ENCODE measurements around the gene AGMO. TPM values are rescaled to one million over a fixed set of nuclear protein-coding genes. Genes with fewer than 3 reads are reported as not detected.

AGMO gene
- total and polyA plus RNA-seq, 2 of the 8 experiments (the other 6 are each of a cell fraction or from before 2014, with no cell fraction given): 0.22 to 0.45 TPM

DNA sequence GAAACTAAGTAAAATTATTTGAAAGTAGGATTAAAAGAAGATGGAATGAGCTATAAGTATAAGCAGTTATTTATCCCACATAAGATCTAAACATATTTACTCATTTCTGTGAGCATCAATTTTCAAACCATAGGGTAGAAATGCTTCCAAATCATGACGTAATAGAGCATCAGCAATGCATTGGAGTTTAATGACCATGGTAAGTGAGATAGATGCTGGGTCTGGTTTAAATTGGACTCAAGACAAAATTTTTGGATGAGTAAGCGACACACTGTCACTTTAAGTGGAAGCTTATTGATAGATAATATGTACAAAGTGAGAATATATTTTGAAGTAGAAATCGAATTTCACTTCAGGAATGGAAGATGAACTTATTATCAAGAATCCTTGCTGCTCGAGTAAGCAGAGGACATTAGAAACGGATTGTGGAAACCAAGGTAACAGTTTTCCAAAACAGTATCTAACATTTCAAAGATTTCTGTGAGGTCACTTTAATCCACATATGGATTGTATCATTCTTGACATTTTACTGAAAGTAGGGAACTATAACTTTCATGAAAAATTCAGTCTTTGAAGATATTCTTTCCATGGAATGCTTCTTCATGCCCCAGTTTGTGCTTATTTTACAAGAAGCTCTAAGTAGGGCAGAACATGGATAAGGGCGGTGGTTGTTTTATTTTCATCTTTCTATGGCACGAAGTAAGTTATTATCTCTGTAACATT is 85.8 kb downstream of the AGMO start:
- Histone ChIP-seq H3K36me3 (ENCODE audit: control insufficient read depth in 2 of 4, insufficient read depth in 4 of 4, low read length in 3 of 4) (no peaks in the 10 kb centered on the region), H3K56ac (replicated peaks; ENCODE audit: insufficient read length, low read depth, low read length) (no peak overlapping the region), H3K27me3 (replicated peaks in 1 of 4; ENCODE audit: control insufficient read depth in 3 of 4, extremely low read depth in 1 of 4, insufficient read depth in 3 of 4, low read length in 3 of 4) (no peaks in the 10 kb centered on the region), H3K4me3 (ENCODE audit: extremely low read depth in 1 of 4, insufficient read depth in 2 of 4, low read depth in 3 of 4, low read length in 4 of 4) (no peak overlapping the region), H4K5ac (ENCODE audit: insufficient read length, low read depth, low read length) (no peak overlapping the region), H4K91ac (replicated peaks; ENCODE audit: insufficient read length, low read length) (no peak overlapping the region), H3K14ac (ENCODE audit: insufficient read length) (no peak overlapping the region), H4K20me1 (replicated peaks in 1 of 2; ENCODE audit: control insufficient read depth in 1 of 2, insufficient read depth in 2 of 2, low read length in 2 of 2) (no peaks in the 10 kb centered on the region), H3K18ac (ENCODE audit: extremely low read depth, low read length) (no peak overlapping the region), H3K9ac (replicated peaks in 1 of 4; ENCODE audit: extremely low read depth in 1 of 4, low read depth in 3 of 4, low read length in 3 of 4) (no peak overlapping the region), H3K79me1 (ENCODE audit: low read depth, low read length) (no peaks in the 10 kb centered on the region), H2BK15ac (ENCODE audit: low read length) (no peak overlapping the region), H3K4me2 (ENCODE audit: insufficient read depth in 1 of 2, low read depth in 2 of 2, low read length in 2 of 2) (no peak overlapping the region), H2BK120ac (replicated peaks; ENCODE audit: low read depth, low read length) (no peak overlapping the region), H2BK5ac (ENCODE audit: low read depth, low read length) (no peak overlapping the region), H2BK20ac (ENCODE audit: low read length) (no peak overlapping the region), H3K4ac (replicated peaks; ENCODE audit: insufficient read length, low read depth, low read length) (no peak overlapping the region), H3K27ac (ENCODE audit: low read depth, low read length) (no peak overlapping the region), H3K9me3 (ENCODE audit: insufficient read depth in 2 of 2, low read depth in 1 of 2, low read length in 1 of 2) (no peaks in the 10 kb centered on the region), H3K4me1 (replicated peaks in 1 of 4; ENCODE audit: control insufficient read depth in 3 of 4, insufficient read depth in 4 of 4, low read length in 3 of 4) (no peaks in the 10 kb centered on the region), H2BK12ac (ENCODE audit: low read depth, low read length) (no peak overlapping the region), H2AFZ (ENCODE audit: low read length) (no peak overlapping the region), H3K23ac (ENCODE audit: insufficient read length) (no peak overlapping the region), H3K23me2 (ENCODE audit: low read depth, low read length) (no peaks in the 10 kb centered on the region), H2AK5ac (ENCODE audit: low read depth, low read length) (no peak overlapping the region), H4K8ac (ENCODE audit: extremely low read depth, insufficient read depth, low read length) (no peak overlapping the region), H3K79me2 (ENCODE audit: control insufficient read depth in 1 of 2, insufficient read depth in 2 of 2, low read length in 2 of 2) (no peaks in the 10 kb centered on the region)
- TF ChIP-seq EGR1 (IDR thresholded peaks at IDR 0.05; ENCODE audit: borderline replicate concordance, low read depth, low read length) (no peak), HDAC6 (IDR thresholded peaks at IDR 0.05; ENCODE audit: low read depth, low read length) (no peak), JUN (IDR thresholded peaks at IDR 0.05; ENCODE audit: low read depth, low read length) (no peak), CREB1 (IDR thresholded peaks at IDR 0.05) (no peak), FOSL1 (IDR thresholded peaks at IDR 0.05; ENCODE audit: insufficient read depth, low read depth, low read length) (no peak), SIN3A (conservative IDR thresholded peaks at IDR 0.05 in 1 of 2, IDR thresholded peaks at IDR 0.05 in 1 of 2; ENCODE audit: low read depth in 1 of 2, low read length in 2 of 2) (no peak), TEAD4 (IDR thresholded peaks at IDR 0.05; ENCODE audit: low read depth, low read length) (no peak), CBX8 (IDR thresholded peaks at IDR 0.05; ENCODE audit: borderline replicate concordance, low read depth, low read length) (no peak), CHD2 (IDR thresholded peaks at IDR 0.05; ENCODE audit: low read length) (no peak), SRF (IDR thresholded peaks at IDR 0.05; ENCODE audit: low read depth, low read length) (no peak), RBBP5 (IDR thresholded peaks at IDR 0.05; ENCODE audit: borderline replicate concordance, low read depth, low read length) (no peak), GABPA (IDR thresholded peaks at IDR 0.05; ENCODE audit: borderline replicate concordance, insufficient read depth, low read length) (no peak)
- no peak for DNase-seq (ENCODE audit: low read depth in 1 of 2, low spot score in 2 of 2)
- FAIRE-seq: no peak
- 92% methylated on average over 7 of the region's 7 CpGs; no CpG with 5 or more reads in 1 of the 2 experiments for WGBS, 2 experiments (ENCODE audit: extremely low coverage in 1 of 2, insufficient coverage in 1 of 2, insufficient read length in 1 of 2, insufficient replicate concordance in 2 of 2, low coverage in 1 of 2, low lambda C conversion rate in 2 of 2, missing lambda C conversion rate in 1 of 2)
- ChIA-PET CTCF (ENCODE audit: partially characterized antibody) (interaction anchor here (0.7 kb wide), 1 partner anchor 245 kb away, joined by 3 read pairs; no protein-coding TSS in a partner anchor), POLR2A (ENCODE audit: partially characterized antibody) (no interaction called here)
